Brain microvascular endothelial cell (primary cell): ENCODE data around the gene ALDH4A1.
A peak's percentile ranks its signal among the peaks of the same experiment; 100 is the strongest.

Source experiments
- DNase-seq: peaks from one replicate; pipeline ENCODE4 v3.0.0-alpha.2; 2020
- H3K27ac ChIP-seq: fragments of 250-450 bp; sonication (Bioruptor Pico); 2 replicates; pipeline ENCODE4 v1.5.1; 2020; ENCODE audit warnings: mild to moderate bottlenecking, moderate library complexity
- H3K27me3 ChIP-seq: fragments of 250-450 bp; sonication (Bioruptor Pico); replicated peaks from 2 replicates; pipeline ENCODE4 v1.5.1; 2020; ENCODE audit warnings: mild to moderate bottlenecking
- H3K36me3 ChIP-seq: fragments of 250-450 bp; sonication (Bioruptor Pico); replicated peaks from 2 replicates; pipeline ENCODE4 v1.5.1; 2020; ENCODE audit warnings: mild to moderate bottlenecking
- H3K4me3 ChIP-seq: 2 replicates; pipeline ENCODE4 v1.5.1; 2011; ENCODE audit warnings: low read depth, mild to moderate bottlenecking, control low read depth, low read length, moderate library complexity
- CTCF ChIP-seq: IDR thresholded peaks from 2 replicates; pipeline ENCODE4 v1.5.1; 2011; ENCODE audit warnings: low read depth, mild to moderate bottlenecking, moderate library complexity, low read length, control low read depth, inconsistent platforms; ENCODE audit errors: missing control alignments
- in situ Hi-C: cut with HindIII; loops from 2 replicates; pipeline ENCODE4 v1.10.0; 2017; ENCODE audit warnings: low sequenced_read_pairs, low pct_ligation_motif_present

Gene ALDH4A1

GRCh38 chr1:18926315-18927081, 24.1 kb upstream of the ALDH4A1 start:
- Histone ChIP-seq H3K36me3 (no peaks in the 10 kb centered on the region), H3K27ac (peak overlapping the region; percentile 69), H3K4me3 (no peak overlapping the region), H3K27me3 (no peaks in the 10 kb centered on the region)
- peak; percentile 90 for DNase-seq
- in situ Hi-C loops, result no loop called here
- TF ChIP-seq CTCF, result no peak

DNA sequence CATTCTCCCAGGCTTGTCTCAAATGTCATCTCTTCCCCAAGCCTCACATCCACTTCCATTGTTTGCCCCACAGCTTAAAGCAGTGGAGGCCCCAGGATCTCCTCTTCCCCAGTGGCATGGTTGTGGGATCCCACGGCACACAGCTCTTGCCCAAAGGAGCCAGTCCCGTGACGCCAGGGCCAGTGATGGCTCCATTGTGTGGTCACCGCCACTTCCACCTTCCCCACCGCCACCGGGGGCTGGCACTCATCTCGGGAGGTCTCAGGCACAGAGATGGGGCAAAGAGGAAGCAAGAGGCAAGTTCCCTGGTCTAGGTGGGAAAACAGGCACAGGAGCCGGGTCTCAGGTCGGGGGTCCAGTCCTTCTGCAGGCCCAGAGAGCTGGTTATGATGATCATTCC, 22.9 kb upstream of the ALDH4A1 start:
- in situ Hi-C loops, result no loop called here
- H3K27me3 ChIP-seq, result no peaks in the 10 kb centered on the region
- no peak overlapping the region for H3K27ac ChIP-seq
- H3K4me3 ChIP-seq, result no peak overlapping the region
- no peaks in the 10 kb centered on the region for H3K36me3 ChIP-seq
- no peak for TF ChIP-seq CTCF
- no peak for DNase-seq

DNA sequence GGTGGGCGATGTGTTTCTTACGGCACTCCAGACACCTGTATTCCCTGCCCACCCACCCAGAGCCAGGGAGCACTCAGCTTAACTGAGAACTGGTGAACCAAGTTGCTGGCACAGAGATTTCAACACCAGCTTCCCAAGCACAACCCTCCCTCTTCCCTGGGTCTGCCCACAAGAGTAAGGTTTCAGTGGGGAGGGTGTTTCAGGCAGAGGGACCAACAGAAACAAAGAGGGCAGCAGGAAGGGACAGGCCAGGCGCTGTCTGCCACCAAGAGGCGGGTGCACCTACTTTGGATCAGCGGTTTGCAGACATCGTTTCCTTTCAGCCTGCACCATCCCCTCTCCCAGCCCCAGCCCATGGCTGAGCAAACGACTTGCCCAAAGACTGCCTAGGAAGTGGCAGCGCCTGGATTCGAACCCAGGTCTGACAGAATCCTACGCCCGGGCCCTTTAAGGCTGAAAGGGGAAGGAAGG, 21.9 kb upstream of the ALDH4A1 start:
- no peak overlapping the region for H3K27ac ChIP-seq
- no peak overlapping the region for H3K4me3 ChIP-seq
- no peak for TF ChIP-seq CTCF
- no peaks in the 10 kb centered on the region for H3K27me3 ChIP-seq
- no peak for DNase-seq
- H3K36me3 ChIP-seq, result no peaks in the 10 kb centered on the region
- in situ Hi-C loops, result no loop called here

DNA sequence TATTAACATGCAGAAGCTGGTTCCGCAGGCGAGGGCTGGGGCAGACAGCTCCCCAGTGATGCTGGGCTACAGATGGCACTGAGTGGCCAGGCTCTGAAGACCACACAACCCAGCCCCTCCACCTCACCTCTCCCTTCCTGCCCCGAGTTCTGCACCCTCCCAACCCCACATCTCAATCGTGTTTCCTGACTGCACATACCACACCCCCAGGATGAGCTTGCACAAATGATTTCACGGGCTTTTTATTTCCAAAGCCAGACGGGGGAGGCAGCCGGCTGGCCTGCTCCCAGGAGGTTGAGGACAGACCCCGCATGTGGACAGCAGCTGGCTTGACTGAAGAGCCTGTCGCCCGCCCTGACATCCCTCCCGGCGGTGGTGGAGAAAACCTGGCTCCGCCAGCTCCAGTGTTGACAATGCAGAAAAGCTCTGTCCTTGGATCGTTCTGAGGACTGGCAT, 21.4 kb upstream of the ALDH4A1 start:
- no peak for TF ChIP-seq CTCF
- H3K4me3 ChIP-seq, result no peak overlapping the region
- no peaks in the 10 kb centered on the region for H3K36me3 ChIP-seq
- no peak for DNase-seq
- H3K27ac ChIP-seq, result no peak overlapping the region
- in situ Hi-C loops, result no loop called here
- no peaks in the 10 kb centered on the region for H3K27me3 ChIP-seq

DNA sequence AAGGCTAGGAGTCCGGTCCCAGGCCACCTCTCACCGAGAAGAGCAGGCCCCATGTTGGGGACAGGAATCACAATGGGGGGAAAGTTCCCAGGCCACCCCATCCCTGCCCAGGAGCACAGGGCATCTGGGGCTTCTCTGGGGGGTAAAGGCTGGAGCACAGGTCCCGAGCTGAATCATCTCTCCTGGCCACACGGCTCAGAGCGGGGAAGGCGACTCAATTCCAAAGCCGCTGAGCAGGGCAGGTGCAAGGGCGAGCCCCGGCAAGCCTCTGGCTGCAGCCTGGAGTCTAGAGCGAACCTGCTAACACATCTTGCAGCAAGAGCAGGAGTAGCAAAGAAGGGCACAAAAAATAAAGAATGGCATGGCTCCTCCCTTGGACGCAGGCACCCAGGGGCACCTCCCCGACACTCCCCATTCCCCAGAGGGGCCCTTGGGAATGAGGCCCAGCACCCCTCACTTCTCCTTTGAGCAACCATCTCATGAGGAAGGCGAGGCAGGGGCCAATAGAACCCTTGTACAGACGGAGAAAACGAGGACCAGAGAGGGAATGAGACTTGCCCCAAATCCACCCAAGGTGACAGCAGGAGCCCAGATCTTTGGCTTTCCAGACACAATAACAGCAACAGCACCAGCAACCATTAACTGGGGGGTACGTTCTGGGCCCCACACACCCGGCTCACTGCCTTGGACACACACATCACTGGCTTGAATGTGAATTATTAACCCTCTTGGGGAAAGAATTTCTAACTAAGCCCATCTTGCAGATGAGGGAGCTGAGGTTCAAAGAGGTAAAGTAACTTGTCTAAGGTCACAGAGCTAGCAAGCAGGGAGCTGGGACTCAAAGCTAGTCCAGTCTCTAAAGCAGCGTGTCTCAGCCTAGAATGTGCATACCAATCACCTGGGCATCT, 20.7 kb upstream of the ALDH4A1 start:
- TF ChIP-seq CTCF, result no peak
- no peak overlapping the region for H3K4me3 ChIP-seq
- H3K27ac ChIP-seq, result peak overlapping the region; percentile 44
- H3K36me3 ChIP-seq, result no peaks in the 10 kb centered on the region
- in situ Hi-C loops, result no loop called here
- no peak for DNase-seq
- no peaks in the 10 kb centered on the region for H3K27me3 ChIP-seq
